GM18511 (cell line): ENCODE measurements around the gene HACD2.

Experiments
- ATAC-seq: cut with Tn5 transposase; IDR thresholded peaks from one replicate; pipeline ENCODE4 v1.9.1; 2021; ENCODE audit warnings: mild to moderate bottlenecking, moderate library complexity; ENCODE audit not compliant: unreplicated experiment

HACD2 gene

GRCh38 chr3:123449102-123449996 lies 135.5 kb downstream of the HACD2 start:
- no peak for ATAC-seq

- ATAC-seq: no peak
Observed at GRCh38 chr3:123448536-123449101, 136.2 kb downstream of the HACD2 start, which contains the start of gene ADCY5. Gene ADCY5 (minus strand): TSS chr3:123449090. CDS start chr3:123448545, 545 bp downstream.

- no peak for ATAC-seq
Observed at GRCh38 chr3:123447749-123448517, 136.9 kb downstream of the HACD2 start.

GRCh38 chr3:123447416-123447748 lies 137.5 kb downstream of the HACD2 start:
- ATAC-seq: no peak

GRCh38 chr3:123446610-123447109 lies 138.2 kb downstream of the HACD2 start:
- ATAC-seq: no peak

GRCh38 chr3:123446210-123446609 lies 138.6 kb downstream of the HACD2 start:
- ATAC-seq: no peak

GRCh38 chr3:123445702-123446101 lies 139.2 kb downstream of the HACD2 start:
- ATAC-seq: no peak

- no peak for ATAC-seq
Observed at GRCh38 chr3:123444744-123445143, 140.1 kb downstream of the HACD2 start.

GRCh38 chr3:123444023-123444422 lies 140.8 kb downstream of the HACD2 start:
- ATAC-seq: no peak

- ATAC-seq: no peak
Observed at GRCh38 chr3:123442908-123443307, 141.9 kb downstream of the HACD2 start.

GRCh38 chr3:123442125-123442524 lies 142.7 kb downstream of the HACD2 start:
- ATAC-seq: no peak
